Peyer's patch (tissue), 4 donors: Measurements from ENCODE around the gene CACNA2D3. TPM values are rescaled to one million over a fixed set of nuclear protein-coding genes. Genes with fewer than 3 reads are reported as not detected.

Experiments used
- DNase-seq, 3 donors: peaks; one replicate each; pipeline ENCODE4 v3.0.0-alpha.2; 2017 to 2019
- H3K27ac ChIP-seq, 4 donors: fragments of 200-600 bp; sonication (generic); one replicate each; pipeline ENCODE4 v1.5.1; 2016 to 2019
- H3K27me3 ChIP-seq, 2 donors: fragments of 200-600 bp; sonication (generic); one replicate each; pipeline ENCODE4 v1.5.1; 2019
- H3K36me3 ChIP-seq, 3 donors: fragments of 200-600 bp; sonication (generic); one replicate each; pipeline ENCODE4 v1.5.1; 2016 to 2019
- H3K4me1 ChIP-seq, 4 donors: fragments of 200-600 bp; sonication (generic); one replicate each; pipeline ENCODE4 v1.5.1; 2016 to 2019
- H3K4me3 ChIP-seq, 4 donors: fragments of 200-600 bp; sonication (generic); 1 replicate in 3 of 4; 2 replicates in 1 of 4; pipeline ENCODE4 v1.5.1; 2016 to 2019; ENCODE audit warnings: mild to moderate bottlenecking in 1 of 4
- H3K9me3 ChIP-seq, 4 donors: fragments of 200-600 bp; sonication (generic); one replicate each; pipeline ENCODE4 v1.5.1; 2016 to 2019; ENCODE audit warnings: mild to moderate bottlenecking in 1 of 4
- CTCF ChIP-seq, 6 experiments: fragments of 450-650 bp in 4 of 6; fragments of 200-600 bp in 2 of 6; sonication (generic) in 1 of 6; IDR thresholded peaks; one replicate each; pipeline ENCODE4 v1.5.1; 2017 to 2019; ENCODE audit warnings: antibody characterized with exemption in 6 of 6, mild to moderate bottlenecking in 3 of 6, moderate library complexity in 1 of 6
- POLR2A ChIP-seq, 2 donors: fragments of 450-650 bp; IDR thresholded peaks; one replicate each; pipeline ENCODE4 v1.5.1; 2017; ENCODE audit warnings: antibody characterized with exemption in 2 of 2, mild to moderate bottlenecking in 2 of 2, moderate library complexity in 2 of 2
- total RNA-seq, 4 donors: library from RNA; depleted of rRNA; stranded (reverse); fragments of >200 nt; gene quantifications; one replicate each; pipeline ENCODE4 v1.1.0, GENCODE V29; 2016

CACNA2D3 gene
- total RNA-seq, 4 donors from 2014 or later = 0.27 to 5.0 TPM; not detected in 2

- Histone ChIP-seq H3K4me1 (no peaks in the 10 kb centered on the region), H3K27ac (no peak overlapping the region), H3K9me3 (peaks cover 0 to 4% (median 0%) of the 10 kb centered on the region in 4 donors), H3K4me3 (no peak overlapping the region), H3K36me3 (no peaks in the 10 kb centered on the region), H3K27me3 (no peaks in the 10 kb centered on the region)
- TF ChIP-seq CTCF (IDR thresholded peaks at IDR 0.05) = no peak
- no peak for TF ChIP-seq POLR2A (IDR thresholded peaks at IDR 0.05)
- DNase-seq = no peak
Observed at GRCh38 chr3:54642147-54642546, 519.8 kb downstream of the CACNA2D3 start.

GRCh38 chr3:54647721-54648120 is 525.4 kb downstream of the CACNA2D3 start:
- no peak overlapping the region for H3K27ac ChIP-seq
- TF ChIP-seq CTCF (IDR thresholded peaks at IDR 0.05) (no peak), POLR2A (IDR thresholded peaks at IDR 0.05) (no peak)
- H3K36me3 ChIP-seq = no peaks in the 10 kb centered on the region
- DNase-seq = no peak
- peaks cover 0 to 4% (median 0%) of the 10 kb centered on the region in 4 donors for H3K9me3 ChIP-seq
- no peak overlapping the region for H3K4me3 ChIP-seq
- no peaks in the 10 kb centered on the region for H3K27me3 ChIP-seq
- no peaks in the 10 kb centered on the region for H3K4me1 ChIP-seq

- DNase-seq = no peak
- no peaks in the 10 kb centered on the region for H3K4me1 ChIP-seq
- H3K4me3 ChIP-seq = no peak overlapping the region
- H3K36me3 ChIP-seq = no peaks in the 10 kb centered on the region
- H3K27ac ChIP-seq = no peak overlapping the region
- no peaks in the 10 kb centered on the region for H3K27me3 ChIP-seq
- H3K9me3 ChIP-seq = peaks cover 0 to 4% (median 0%) of the 10 kb centered on the region in 4 donors
- TF ChIP-seq POLR2A (IDR thresholded peaks at IDR 0.05) (no peak), CTCF (IDR thresholded peaks at IDR 0.05) (no peak)
Observed at GRCh38 chr3:54649551-54649950, 527.2 kb downstream of the CACNA2D3 start.

- DNase-seq = no peak
- no peaks in the 10 kb centered on the region for H3K4me1 ChIP-seq
- no peak overlapping the region for H3K4me3 ChIP-seq
- no peaks in the 10 kb centered on the region for H3K36me3 ChIP-seq
- no peaks in the 10 kb centered on the region for H3K27me3 ChIP-seq
- H3K27ac ChIP-seq = no peak overlapping the region
- no peaks in the 10 kb centered on the region for H3K9me3 ChIP-seq
- TF ChIP-seq POLR2A (IDR thresholded peaks at IDR 0.05) (no peak), CTCF (IDR thresholded peaks at IDR 0.05) (no peak)
Observed at GRCh38 chr3:54653456-54654195, 531.3 kb downstream of the CACNA2D3 start.

GRCh38 chr3:54654776-54655175 is 532.4 kb downstream of the CACNA2D3 start:
- H3K36me3 ChIP-seq = no peaks in the 10 kb centered on the region
- no peaks in the 10 kb centered on the region for H3K9me3 ChIP-seq
- TF ChIP-seq CTCF (IDR thresholded peaks at IDR 0.05) (no peak), POLR2A (IDR thresholded peaks at IDR 0.05) (no peak)
- DNase-seq = no peak
- no peaks in the 10 kb centered on the region for H3K4me1 ChIP-seq
- H3K27ac ChIP-seq = no peak overlapping the region
- no peak overlapping the region for H3K4me3 ChIP-seq
- no peaks in the 10 kb centered on the region for H3K27me3 ChIP-seq
